CD4-positive, alpha-beta T cell treated with Interleukin-15 for 4 hours (primary cell): Measurements from ENCODE around the gene JUN.

Source experiments
- DNase-seq: peaks from one replicate; pipeline ENCODE4 v3.0.0-alpha.2; 2020; ENCODE audit warnings: low spot score

The JUN gene

DNA sequence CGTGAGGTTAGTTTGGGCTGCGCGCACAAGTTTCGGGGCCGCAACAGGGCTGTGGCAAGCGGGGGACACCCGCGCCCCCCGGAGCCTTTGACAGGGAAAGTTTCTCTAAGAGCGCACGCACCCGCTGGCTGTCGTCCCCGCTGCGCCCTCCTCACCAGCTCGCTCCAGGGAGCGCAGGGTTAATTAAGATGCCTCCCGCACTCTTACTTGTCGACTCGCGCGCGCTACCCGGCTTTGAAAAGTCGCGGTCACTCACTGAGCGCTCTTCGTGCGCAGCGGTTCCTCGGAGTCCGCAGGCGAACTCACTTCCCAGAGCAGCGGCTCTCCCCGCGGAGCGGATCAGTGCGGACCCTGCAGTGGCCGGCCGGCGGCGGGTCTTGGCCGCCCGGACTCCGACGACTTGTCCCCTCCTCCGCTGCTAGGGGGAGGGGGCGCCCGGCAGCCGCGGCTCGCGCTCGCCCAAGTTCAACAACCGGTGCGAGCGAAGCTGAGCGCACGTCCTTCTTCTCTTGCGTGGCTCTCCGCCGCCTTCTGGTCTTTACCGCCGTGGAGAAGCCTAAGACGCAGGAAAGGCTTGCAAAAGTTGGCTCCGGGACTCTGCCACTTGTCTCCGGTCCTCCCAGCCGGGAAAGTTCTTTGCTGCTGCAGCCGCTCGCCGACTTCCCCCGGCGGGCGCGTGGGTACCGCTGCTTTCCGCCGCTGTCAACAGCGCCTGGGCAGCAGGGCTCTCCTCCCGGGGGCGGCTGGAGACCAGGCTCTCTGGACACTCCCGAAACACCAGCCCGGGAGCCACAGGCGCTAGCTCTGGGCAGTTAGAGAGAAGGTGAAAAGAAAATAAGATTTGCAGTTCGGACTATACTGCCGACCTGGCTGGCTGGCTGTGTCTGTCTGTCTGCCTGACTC, 506 bp downstream of the JUN start:
- DNase-seq: peak; percentile 26

DNA sequence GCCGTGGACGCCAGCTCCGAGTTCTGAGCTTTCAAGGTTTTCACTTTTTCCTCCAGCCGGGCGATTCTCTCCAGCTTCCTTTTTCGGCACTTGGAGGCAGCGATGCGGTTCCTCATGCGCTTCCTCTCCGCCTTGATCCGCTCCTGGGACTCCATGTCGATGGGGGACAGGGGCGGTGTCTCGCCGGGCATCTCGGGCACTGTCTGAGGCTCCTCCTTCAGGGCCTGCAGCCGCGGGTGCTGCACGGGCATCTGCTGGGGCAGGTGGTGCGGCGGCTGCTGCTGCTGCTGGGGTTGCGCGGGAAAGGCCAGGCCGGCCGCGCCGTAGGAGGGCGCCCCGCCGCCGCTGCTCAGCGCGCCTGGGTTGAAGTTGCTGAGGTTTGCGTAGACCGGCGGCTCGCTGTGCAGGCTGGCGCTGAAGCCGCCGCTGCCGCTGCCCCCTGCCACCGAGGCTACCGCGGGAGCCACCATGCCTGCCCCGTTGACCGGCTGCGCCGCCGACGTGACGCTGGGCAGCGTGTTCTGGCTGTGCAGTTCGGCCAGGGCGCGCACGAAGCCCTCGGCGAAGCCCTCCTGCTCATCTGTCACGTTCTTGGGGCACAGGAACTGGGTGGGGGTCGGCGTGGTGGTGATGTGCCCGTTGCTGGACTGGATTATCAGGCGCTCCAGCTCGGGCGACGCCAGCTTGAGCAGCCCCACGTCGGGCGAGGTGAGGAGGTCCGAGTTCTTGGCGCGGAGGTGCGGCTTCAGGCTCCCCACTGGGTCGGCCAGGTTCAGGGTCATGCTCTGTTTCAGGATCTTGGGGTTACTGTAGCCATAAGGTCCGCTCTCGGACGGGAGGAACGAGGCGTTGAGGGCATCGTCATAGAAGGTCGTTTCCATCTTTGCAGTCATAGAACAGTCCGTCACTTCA, 1.4 kb downstream of the JUN start:
- peak; percentile 59 for DNase-seq

GRCh38 chr1:58781541-58782177, 2.2 kb downstream of the JUN start:
- peak; percentile 34 for DNase-seq

DNA sequence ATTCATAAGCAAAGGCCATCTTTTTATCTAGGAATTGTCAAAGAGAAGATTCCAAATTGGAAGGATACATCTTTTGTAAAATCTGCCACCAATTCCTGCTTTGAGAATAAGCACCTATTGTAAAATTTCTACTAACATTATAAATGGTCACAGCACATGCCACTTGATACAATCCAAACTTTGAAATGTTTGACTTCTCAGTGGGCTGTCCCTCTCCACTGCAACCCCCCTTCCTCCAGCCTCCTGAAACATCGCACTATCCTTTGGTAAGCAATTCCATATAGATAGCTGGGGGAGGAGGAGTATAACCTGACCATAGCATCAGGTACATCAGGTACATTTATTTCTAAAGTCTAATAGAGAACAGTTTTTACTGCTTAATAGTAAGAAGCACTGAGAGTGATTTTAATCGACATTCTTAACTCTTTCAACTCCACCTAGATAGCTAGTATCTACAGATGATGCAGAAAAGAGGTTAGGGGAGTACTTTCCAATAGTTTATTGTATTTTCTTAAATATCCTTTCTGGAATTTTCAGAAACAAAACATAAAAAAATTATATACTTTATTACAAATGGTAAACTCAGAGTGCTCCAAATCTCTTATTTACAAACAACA, 2.9 kb downstream of the JUN start:
- no peak for DNase-seq

DNA sequence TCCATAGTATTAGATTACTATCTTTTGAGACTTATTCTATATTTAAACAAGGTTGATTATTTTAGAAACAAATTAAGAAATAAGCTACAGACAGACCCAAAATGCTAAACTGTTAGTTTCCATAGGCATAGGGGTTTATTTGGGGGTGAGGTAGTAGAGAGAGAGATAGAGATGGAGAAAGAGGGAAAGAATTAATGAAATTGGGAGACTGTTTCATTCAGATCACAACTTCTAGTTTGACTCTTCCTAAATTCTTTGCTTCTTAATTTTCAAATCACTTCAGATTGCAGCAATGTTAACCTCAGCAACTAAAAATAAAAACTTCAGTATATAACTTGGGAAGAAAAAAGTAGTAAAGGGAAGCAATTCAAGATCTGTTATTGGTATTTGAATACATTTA, 3.4 kb downstream of the JUN start:
- no peak for DNase-seq

DNA sequence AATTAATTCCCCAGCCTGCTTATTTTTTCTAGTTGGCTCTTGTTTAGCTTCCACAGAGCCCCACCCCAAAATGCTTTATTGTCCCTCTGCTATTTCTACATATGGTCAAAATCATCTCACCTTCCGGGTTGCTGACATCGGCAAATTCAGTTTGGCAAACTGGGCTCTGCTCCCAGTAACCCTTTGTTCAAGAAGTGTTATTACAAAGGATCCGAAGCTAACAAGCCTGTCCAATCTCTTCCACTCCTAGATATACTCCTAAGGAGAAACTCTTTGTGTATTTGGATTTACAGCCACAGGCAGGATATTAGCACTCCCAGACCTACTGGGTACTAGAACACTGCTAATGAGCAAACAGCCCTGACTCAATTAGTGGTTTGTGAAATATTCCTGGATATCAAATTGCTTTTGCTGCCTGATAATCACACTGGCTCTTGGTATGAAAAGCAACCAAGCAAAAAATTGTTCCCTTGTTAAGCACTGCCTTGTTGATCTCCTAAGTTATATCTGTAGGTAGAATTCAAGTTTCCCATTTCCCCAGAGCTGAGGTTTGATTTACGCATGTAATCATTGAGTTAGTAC, 4.0 kb downstream of the JUN start:
- DNase-seq: no peak

- no peak for DNase-seq
Observed at GRCh38 chr1:58779059-58779754, 4.6 kb downstream of the JUN start.

DNA sequence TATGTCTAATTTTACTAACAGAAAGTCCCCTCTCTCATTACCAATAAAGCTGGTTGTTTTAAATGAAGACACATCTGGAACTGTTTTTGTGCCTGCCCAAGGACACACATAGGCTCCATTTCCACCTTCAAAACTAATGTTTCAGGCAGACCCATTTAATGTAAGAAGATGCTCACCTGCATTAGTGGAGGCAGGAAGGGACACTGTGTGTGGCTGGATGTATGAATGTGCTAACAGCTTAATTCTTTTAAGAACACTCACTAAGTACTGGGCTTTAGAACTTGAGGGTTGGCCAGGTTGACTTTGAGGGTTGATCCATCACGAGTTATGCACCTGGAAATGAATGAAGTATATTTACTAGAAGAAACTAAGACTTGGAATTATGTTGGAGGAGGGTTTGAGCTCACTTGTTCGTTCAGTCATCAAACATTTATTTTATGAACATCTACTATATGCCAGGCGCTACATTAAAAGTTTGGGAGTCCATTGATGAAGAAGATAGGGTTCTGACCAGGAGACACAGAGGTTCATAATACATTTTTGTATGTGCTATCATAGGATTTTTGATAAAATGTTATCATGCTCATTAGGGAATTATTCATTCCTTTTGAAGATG, 5.4 kb downstream of the JUN start:
- DNase-seq: no peak

GRCh38 chr1:58774027-58774426, 9.8 kb downstream of the JUN start:
- DNase-seq: no peak

GRCh38 chr1:58773406-58773840, 10.4 kb downstream of the JUN start:
- DNase-seq: no peak

DNA sequence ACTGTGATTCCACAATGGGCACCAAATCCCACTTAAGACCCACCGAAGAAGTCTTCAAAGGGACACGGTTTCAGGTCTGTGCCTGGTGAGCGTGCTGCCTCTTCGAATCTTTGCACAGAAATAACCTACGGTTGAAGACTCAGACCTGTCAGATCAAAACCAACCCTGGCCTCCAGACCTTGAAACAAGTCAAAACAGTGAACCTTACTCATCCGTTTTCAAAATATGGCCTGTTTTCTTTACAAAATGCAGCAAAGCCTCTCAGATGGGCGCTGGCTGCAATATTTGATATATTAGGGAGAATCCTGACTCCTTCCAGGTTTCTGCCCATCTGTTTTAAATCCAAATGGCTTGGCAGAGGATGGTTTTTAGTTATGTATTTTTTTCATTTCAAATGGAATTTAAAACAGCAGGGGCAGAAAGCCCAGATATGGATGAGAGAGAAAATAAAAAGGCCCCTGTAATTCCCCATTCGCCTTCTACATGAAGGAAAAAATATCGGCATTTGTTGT, 14.0 kb downstream of the JUN start:
- no peak for DNase-seq

DNA sequence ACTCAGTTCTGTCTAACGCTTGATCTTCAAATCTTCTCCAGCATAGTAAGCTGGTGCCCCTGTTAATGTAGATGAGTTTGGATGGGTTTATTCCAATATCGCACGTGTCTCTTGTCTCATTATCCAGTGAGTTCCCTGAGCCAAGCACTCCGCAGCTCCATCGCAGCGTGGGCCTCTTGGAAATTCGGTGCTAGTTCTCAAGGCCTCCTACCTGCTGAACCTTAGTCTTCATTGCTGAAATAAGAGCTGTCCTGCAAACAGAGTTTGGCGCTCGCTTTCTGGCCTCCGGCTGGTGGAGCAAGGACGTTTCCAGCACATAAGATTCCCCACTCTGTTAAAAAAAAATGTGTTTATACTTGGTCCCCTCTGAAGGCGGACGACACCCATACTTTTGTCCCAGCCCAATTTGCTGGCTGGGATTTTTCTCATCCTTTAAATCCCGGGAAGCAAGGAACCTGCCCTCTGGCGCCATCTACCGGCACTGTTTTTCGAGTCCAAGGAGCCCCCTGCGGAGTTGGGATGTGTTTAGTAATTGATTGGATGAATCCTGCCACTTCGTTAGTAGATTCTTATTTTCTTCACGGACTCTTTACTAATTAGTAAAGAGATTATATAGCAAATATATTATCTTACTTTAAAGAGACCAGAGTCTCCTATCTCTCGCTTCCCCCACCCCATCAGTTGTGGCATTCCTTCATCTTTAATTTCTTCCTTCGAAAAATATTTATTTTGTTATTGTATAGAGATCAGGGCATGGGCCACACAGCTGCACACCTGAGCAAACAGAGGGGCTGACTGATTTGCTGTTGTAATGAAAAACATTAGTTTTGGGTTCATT, 14.7 kb downstream of the JUN start:
- DNase-seq: peak; percentile 43

GRCh38 chr1:58768191-58768731, 15.6 kb downstream of the JUN start:
- DNase-seq: no peak

DNA sequence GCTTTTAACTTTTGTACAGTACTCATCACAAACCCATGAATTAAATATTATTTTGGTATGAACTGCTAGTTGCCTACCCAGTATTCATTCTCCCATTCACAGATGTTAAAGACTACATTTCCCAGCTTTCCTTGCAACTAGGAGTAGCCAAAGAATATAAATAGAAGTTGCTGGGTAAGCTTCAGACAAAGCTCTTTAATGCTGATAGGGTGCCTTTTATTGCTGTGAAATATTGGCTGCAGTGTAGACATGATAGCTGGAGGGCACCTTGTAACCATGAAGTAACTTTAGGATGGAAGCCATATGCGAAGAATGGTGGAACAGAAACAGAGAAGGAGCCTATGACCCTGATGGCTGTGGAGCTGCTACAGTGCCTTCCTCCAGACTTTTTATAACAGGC, 16.7 kb downstream of the JUN start:
- DNase-seq: no peak

DNA sequence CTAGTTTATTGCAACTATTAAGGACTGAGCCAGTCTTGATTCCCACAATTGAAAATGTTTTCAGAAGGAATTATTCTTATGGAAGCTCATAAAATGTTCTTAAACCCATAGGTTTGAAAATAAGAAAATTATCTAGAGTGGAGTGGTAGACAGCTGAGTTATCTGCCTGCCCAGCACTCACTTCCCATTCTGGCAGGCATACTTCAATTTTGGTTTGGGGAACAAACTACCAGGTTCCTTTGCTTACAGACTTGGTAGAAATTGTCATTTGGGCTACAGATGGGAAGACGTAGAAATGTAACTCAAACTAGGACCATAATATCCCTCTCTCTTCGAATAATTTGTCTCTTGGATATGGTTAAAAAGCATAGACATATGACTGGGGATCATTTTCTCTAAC, 18.4 kb downstream of the JUN start:
- no peak for DNase-seq

DNA sequence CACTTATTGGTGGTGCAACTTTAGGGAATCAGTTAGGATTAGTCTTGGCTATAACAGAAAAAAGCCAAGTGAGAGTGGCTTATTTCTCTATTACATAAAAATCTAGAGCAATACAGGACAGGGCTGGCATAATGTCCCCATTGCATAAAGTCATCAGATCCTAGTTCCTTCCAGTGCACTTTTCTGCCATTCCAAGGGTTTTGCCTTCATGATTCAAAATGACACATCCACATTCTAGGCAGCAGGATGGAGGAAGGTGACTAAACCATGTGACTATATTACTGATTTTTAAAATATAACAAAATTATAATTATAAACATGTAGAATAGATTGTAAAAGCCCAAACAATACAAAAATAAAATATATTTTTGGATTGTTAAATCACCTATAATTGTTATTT, 18.8 kb downstream of the JUN start:
- DNase-seq: no peak

- no peak for DNase-seq
Observed at GRCh38 chr1:58764294-58764978, 19.4 kb downstream of the JUN start.

DNA sequence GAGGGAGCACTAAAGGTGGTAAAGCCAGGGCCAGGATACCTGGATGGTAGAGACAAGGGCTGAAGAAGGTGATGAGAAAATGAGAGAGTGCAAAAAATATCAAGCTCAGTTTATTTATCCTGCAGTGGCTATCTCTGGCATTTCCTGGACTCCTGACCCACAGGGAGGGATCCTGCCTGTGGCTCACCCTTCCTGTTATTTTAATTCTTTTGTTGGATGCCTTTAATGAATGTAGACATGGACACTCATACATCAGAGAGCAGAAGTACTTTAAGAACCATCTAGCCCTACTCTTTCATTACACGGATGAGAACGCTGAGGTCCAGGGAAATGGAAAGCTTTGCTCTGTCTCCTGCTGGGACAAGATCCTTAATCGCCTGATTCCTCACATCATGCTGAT, 20.6 kb downstream of the JUN start:
- DNase-seq: no peak

- no peak for DNase-seq
Observed at GRCh38 chr1:58762806-58763205, 21.0 kb downstream of the JUN start.
